C4-2B (cell line): Measurements from ENCODE around the gene OVOL1.

ENCODE experiments used
- ZFX ChIP-seq: fragments of 450-650 bp; IDR thresholded peaks from 2 replicates; pipeline ENCODE4 v1.6.1; 2017
- TF ChIP-seq, protein P1 (sequence below): fragments of 450-650 bp; conservative IDR thresholded peaks from 2 replicates; pipeline ENCODE4 v1.5.1; 2017; ENCODE audit warnings: mild to moderate bottlenecking

DNA sequence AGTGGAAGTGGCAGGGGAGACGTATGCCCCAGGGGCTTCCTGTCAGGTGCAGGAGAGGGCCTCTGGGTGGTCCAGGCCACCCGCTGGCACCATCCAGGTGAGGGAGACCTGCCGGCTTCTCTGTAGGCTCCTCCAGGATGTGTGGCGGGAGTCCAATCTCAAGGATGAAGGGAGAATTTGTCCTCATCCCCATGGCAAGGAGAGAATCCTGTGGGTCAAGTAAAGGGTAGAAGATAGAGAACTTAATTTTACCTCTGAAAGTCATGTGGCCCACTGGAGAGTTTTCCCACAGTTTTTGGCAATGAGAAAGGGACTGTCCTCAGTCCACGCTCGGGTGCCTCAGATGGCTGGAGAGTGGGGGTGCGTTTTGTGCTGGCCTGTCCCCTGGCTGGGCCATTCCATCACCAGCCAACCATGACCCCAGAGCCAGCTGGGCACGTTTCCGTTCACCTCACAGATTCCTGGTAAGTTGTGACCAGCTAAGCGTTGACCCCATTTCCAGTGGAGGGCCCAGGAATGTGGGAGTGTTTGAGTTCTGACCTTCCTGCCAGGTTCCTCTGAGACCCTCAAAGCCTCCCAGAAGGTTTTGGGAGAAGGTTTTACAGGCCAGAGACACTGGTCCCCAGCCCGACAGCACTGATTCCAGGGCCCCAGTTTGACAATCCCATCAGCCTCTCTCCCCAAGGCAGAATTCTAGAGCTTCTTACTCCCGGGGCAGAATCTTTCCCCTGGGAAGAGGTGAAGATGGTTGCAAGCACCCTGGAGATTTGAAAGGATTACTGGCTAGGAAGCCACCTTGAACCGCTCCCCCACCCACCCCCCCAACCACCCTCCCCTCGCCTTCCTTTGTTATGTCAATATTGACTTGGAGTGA is 2.6 kb downstream of the OVOL1 start:
- TF ChIP-seq, protein P1, sequence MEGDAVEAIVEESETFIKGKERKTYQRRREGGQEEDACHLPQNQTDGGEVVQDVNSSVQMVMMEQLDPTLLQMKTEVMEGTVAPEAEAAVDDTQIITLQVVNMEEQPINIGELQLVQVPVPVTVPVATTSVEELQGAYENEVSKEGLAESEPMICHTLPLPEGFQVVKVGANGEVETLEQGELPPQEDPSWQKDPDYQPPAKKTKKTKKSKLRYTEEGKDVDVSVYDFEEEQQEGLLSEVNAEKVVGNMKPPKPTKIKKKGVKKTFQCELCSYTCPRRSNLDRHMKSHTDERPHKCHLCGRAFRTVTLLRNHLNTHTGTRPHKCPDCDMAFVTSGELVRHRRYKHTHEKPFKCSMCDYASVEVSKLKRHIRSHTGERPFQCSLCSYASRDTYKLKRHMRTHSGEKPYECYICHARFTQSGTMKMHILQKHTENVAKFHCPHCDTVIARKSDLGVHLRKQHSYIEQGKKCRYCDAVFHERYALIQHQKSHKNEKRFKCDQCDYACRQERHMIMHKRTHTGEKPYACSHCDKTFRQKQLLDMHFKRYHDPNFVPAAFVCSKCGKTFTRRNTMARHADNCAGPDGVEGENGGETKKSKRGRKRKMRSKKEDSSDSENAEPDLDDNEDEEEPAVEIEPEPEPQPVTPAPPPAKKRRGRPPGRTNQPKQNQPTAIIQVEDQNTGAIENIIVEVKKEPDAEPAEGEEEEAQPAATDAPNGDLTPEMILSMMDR, result no peak
- TF ChIP-seq ZFX, result no peak
